Measurements from ENCODE around the gene DYNLT1. TPM values are rescaled to one million over a fixed set of nuclear protein-coding genes. Genes with fewer than 3 reads are reported as not detected.

DYNLT1 gene
- total and polyA plus RNA-seq, 3 donors from 2014 or later = 165 to 319 (median 200) TPM

DNA sequence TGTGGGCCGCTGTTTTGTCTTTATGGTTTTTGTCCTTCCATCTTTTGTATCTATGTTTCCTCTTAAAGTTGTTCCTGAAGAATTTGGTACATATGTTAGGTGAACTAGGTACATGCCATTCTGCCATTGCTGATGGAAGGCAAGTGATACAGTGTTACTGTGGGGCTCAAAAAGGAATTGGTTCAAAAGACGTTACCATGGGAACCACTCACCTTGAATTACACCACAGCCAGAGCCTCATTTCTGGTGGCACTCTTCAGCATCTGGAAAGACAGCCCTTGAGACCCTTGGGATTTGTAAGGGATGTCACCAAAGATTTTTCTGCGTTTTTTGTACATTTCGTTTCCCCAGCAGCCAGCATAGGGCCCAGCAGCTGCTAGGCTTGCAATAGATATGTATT is 52.7 kb downstream of the DYNLT1 start:
- peaks cover 10% of the 10 kb centered on the region for H3K4me1 ChIP-seq
- WGBS, 2 donors = 87 to 89% methylated on average over 4 of the region's 4 CpGs
- no peaks in the 10 kb centered on the region for H3K9me3 ChIP-seq
- no peaks in the 10 kb centered on the region for H3K27me3 ChIP-seq
- intact Hi-C loops (cut with DNase I; ENCODE audit: low total_unique reads) = no loop called here
- no peak for DNase-seq
- H3K4me3 ChIP-seq = no peak overlapping the region
- H3K36me3 ChIP-seq (ENCODE audit: low read depth, missing control alignments) = no peaks in the 10 kb centered on the region
- TF ChIP-seq, protein P1, sequence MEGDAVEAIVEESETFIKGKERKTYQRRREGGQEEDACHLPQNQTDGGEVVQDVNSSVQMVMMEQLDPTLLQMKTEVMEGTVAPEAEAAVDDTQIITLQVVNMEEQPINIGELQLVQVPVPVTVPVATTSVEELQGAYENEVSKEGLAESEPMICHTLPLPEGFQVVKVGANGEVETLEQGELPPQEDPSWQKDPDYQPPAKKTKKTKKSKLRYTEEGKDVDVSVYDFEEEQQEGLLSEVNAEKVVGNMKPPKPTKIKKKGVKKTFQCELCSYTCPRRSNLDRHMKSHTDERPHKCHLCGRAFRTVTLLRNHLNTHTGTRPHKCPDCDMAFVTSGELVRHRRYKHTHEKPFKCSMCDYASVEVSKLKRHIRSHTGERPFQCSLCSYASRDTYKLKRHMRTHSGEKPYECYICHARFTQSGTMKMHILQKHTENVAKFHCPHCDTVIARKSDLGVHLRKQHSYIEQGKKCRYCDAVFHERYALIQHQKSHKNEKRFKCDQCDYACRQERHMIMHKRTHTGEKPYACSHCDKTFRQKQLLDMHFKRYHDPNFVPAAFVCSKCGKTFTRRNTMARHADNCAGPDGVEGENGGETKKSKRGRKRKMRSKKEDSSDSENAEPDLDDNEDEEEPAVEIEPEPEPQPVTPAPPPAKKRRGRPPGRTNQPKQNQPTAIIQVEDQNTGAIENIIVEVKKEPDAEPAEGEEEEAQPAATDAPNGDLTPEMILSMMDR (IDR thresholded peaks at IDR 0.05) = no peak
- TF ChIP-seq POLR2A (IDR thresholded peaks at IDR 0.05) = no peak
- H3K27ac ChIP-seq = no peak overlapping the region

DNA sequence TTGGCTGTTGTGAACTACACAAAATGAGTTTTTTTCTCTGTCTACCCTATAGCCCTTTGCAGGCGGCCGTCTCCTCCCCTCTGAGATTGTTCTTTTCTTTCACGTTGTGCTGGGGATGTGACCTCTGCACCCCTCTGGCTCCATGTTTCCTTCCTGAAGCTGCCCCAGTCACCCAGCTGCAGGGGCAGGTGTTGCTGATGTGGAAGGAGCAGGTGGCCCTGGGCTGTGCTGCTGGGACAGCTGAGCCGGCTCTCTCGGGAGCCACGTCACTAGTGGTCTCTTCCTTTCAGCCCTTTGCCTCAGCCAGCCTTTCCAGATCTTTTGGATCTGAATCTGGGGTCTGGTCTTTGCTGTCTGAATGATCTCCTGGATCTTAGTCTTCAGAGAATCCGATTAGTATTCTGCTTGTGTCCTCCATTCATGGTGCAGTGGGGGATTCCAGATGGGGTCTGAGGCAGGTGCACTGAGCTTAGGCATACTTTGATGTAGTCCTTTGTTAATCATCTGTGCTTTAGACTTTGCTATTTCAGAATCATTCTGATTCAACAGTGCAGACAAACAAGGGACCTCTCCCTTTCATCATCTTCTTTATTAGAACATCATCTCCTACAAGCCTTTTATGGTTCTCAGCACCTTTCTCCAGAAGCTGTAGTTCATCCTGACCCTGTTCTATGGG is 53.3 kb downstream of the DYNLT1 start:
- Histone ChIP-seq H3K27ac (no peak overlapping the region), H3K9me3 (no peaks in the 10 kb centered on the region), H3K4me3 (no peak overlapping the region), H3K36me3 (ENCODE audit: low read depth, missing control alignments) (no peaks in the 10 kb centered on the region), H3K4me1 (peaks cover 10% of the 10 kb centered on the region), H3K27me3 (no peaks in the 10 kb centered on the region)
- TF ChIP-seq, protein P1 (IDR thresholded peaks at IDR 0.05) = no peak
- TF ChIP-seq POLR2A (IDR thresholded peaks at IDR 0.05) = no peak
- DNase-seq = no peak
- WGBS, 2 donors = 84 to 86% methylated on average over 7 of the region's 7 CpGs
- intact Hi-C loops (cut with DNase I; ENCODE audit: low total_unique reads) = no loop called here

DNA sequence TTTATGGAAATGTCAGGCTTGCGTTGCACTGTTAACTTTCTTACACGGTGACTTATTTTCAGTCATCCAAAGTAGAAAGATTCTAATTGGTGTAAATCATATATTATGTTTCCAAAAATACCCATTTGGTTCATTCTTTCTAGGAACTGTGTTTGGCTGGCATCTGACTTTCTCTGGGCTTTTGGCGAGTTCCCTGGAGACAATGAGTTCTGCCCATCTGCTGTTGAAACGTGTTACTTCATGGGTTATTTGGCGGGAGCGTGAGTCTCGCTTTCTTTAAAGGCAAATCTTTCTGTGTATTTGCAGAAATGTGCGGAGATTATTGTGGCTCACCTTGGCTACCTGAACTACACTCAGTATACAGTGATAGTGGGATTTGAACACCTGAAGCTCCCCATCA is 55.2 kb downstream of the DYNLT1 start:
- H3K4me1 ChIP-seq = peaks cover 10% of the 10 kb centered on the region
- no peaks in the 10 kb centered on the region for H3K36me3 ChIP-seq (ENCODE audit: low read depth, missing control alignments)
- 88 to 89% methylated on average over 8 of the region's 8 CpGs for WGBS, 2 donors
- DNase-seq = no peak
- no peak for TF ChIP-seq POLR2A (IDR thresholded peaks at IDR 0.05)
- TF ChIP-seq, protein P1 (IDR thresholded peaks at IDR 0.05) = no peak
- no peaks in the 10 kb centered on the region for H3K27me3 ChIP-seq
- H3K27ac ChIP-seq = no peak overlapping the region
- no peak overlapping the region for H3K4me3 ChIP-seq
- H3K9me3 ChIP-seq = no peaks in the 10 kb centered on the region
- intact Hi-C loops (cut with DNase I; ENCODE audit: low total_unique reads) = no loop called here

DNA sequence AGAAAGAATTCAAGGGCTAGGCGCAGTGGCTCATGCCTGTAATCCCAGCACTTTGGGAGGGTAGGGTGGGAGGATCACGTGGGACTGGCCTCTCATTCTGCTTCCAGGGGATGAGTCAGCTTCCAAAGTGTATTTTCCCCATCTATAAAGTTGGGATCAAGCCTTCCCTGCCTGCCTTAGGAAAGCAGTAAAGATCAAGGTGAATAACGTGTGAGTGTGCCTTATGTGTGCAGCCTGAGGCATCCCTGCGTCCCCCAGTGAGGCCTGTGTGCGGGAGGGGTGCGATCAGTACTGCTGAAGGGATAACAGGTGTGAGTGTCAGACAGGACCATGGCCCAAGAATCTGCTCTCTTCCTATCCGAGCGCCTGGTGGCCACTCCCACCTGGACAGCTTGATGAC is 57.9 kb downstream of the DYNLT1 start:
- H3K27me3 ChIP-seq = no peaks in the 10 kb centered on the region
- H3K4me1 ChIP-seq = no peaks in the 10 kb centered on the region
- H3K4me3 ChIP-seq = no peak overlapping the region
- no peaks in the 10 kb centered on the region for H3K36me3 ChIP-seq (ENCODE audit: low read depth, missing control alignments)
- H3K9me3 ChIP-seq = no peaks in the 10 kb centered on the region
- TF ChIP-seq, protein P1 (IDR thresholded peaks at IDR 0.05) = no peak
- TF ChIP-seq POLR2A (IDR thresholded peaks at IDR 0.05) = no peak
- intact Hi-C loops (cut with DNase I; ENCODE audit: low total_unique reads) = no loop called here
- no peak for DNase-seq
- WGBS, 2 donors = 96 to 99% methylated on average over 8 of the region's 8 CpGs
- H3K27ac ChIP-seq = no peak overlapping the region

Small RNA genes within 50 kb of the gene (microRNA-seq; reads per million reads assigned to microRNA genes)
- gene MIR7161 (ENCODE audit: borderline number of aligned reads in 2 of 2, borderline replicate concordance in 1 of 2) = 90.4 to 110 reads per million in 2 donors

Small RNA genes within 50 kb of the gene (small RNA-seq; reads per million reads assigned to genes)
- 0 reads per million in 2 donors for gene MIR7161

Other genes with a start within 250 kb of the DYNLT1 start
- 10 to 100 TPM; 74.6 to 81.0 TPM for gene TMEM181, start 84.7 kb downstream of the DYNLT1 start, total RNA-seq
- 41.4 TPM for gene TMEM181, start 84.7 kb downstream of the DYNLT1 start, polyA plus RNA-seq (ENCODE audit: insufficient read depth, low read depth, low replicate concordance)
- gene SYTL3, start 5.3 kb upstream of the DYNLT1 start, total RNA-seq = 10 to 100 TPM; 10.2 to 11.0 TPM
- 7.0 TPM for gene SYTL3, start 5.3 kb upstream of the DYNLT1 start, polyA plus RNA-seq (ENCODE audit: insufficient read depth, low read depth, low replicate concordance)
- gene EZR, start 174.6 kb upstream of the DYNLT1 start, total RNA-seq = 100 to 1,000 TPM; 164 to 199 TPM
- gene EZR, start 174.6 kb upstream of the DYNLT1 start, polyA plus RNA-seq (ENCODE audit: insufficient read depth, low read depth, low replicate concordance) = 129 TPM

Data from testis (tissue), 3 donors.